ENCODE data around the gene MRPL58.

MRPL58 gene

DNA sequence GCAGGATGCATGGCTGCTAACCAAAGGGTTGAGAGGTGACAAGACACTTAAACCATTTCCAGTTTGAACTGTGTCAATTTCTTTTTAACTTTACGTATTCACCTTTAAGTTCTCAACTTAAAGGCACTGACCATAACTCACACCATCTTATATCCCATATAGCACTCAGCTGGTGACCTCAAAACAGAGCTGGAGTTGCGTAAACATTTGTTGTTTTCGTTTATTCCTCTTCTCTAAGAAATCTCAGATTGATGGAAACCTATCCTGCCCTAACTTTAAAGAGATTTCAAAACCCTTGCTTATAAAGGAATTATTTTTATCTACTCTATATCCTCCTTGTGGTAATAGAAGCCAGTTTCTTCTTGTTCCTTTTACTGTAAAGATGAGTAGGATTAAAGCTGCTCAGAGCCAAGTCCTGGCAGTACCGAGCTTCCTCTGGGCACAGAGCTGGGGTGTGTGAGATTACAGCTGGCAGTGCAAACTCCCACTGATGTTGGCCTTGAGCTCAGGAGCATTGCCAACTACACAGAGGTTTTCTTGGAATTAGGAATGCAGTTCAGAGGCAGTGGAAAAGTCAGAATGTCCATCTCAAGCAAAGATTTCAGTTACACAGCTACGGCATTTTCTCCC lies 35.9 kb downstream of the MRPL58 start:
- no peak for DNase-seq (ENCODE audit: low spot score)

DNA sequence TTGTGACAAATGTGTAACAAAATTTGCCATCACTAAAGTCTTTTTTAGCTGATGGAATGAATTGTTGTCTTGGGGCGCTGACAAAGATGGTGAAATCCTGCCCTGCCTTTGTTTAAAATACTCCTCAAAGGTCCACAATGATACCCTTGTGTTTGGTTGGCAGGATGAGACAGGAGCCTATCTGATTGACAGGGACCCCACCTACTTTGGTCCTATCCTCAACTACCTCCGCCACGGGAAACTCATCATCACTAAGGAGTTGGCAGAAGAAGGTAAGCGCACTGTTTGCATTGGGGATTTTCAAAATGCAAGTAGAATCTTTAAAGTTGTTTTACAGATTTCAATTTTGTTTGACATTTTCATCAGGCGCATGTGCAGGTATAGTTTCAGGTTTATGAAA lies 36.6 kb downstream of the MRPL58 start:
- DNase-seq (ENCODE audit: low spot score): no peak

- DNase-seq (ENCODE audit: low spot score): no peak
Measured at GRCh38 chr17:75049706-75050105, 37.2 kb downstream of the MRPL58 start.

DNA sequence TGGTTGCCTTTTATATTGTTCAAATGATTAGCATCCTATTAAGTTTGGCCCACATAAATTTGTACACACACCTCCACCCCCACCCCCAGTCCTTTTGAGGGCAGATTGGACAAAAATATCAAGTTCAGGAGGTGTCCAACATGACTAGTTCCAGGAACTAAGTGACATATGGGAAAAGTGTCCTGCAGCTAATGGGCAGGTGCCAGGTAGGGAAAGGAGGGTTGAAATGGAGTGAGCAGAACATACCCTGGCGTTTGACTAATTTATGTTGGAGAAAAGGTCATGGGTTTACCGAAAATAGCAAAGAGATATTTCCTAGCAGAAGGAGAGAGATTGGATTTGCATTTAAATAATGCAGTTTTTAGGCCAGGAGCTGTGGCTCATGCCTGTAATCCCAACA lies 39.5 kb downstream of the MRPL58 start:
- DNase-seq (ENCODE audit: low spot score): no peak

GRCh38 chr17:75059369-75060345 lies 47.2 kb downstream of the MRPL58 start:
- peak; percentile 36 for DNase-seq (ENCODE audit: low spot score)

- no peak for DNase-seq (ENCODE audit: low spot score)
Measured at GRCh38 chr17:75060434-75061054, 48.1 kb downstream of the MRPL58 start.

GRCh38 chr17:75061055-75061438 lies 48.6 kb downstream of the MRPL58 start:
- DNase-seq (ENCODE audit: low spot score): no peak

DNA sequence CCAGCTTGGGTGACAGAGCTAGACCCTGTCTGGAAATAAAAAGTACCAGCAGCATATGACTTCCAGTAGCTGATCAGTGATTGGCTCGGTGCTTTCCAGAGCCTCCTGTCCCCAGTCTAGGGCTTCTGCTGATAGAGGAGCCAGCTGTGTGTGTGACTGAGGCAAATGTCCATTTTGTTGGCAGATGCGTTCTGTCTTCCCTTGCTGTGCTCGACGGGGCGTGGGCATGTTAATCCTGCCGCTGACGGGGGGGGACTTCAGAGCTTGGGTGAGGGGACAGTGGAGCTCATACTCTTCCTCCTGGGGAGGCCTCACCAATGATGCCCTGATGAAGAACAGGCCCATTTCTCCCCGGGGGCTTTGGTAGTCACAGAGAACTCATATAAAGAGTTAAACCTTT lies 49.1 kb downstream of the MRPL58 start:
- no peak for DNase-seq (ENCODE audit: low spot score)

DNA sequence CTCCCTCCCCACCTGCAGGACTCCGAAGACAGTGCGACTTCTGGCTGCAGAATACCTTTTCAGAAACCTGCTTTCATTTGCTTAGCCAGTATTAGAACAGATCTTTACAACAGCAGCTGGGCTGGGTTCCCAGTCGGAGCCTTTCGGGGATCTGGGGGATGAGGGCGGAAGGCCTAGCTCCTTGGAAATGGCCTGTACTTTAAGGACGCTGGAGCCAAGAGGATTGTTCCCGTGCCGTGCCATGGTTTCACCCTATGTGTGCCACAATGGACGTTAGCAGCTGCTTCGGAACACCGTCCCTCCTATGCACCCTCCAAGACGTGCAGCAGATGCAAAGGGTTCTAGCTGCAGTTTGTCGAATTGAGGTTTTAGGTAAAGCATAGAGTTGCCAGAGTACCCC lies 50.7 kb downstream of the MRPL58 start:
- DNase-seq (ENCODE audit: low spot score): no peak

- no peak for DNase-seq (ENCODE audit: low spot score)
Measured at GRCh38 chr17:75063626-75064025, 51.2 kb downstream of the MRPL58 start.

DNA sequence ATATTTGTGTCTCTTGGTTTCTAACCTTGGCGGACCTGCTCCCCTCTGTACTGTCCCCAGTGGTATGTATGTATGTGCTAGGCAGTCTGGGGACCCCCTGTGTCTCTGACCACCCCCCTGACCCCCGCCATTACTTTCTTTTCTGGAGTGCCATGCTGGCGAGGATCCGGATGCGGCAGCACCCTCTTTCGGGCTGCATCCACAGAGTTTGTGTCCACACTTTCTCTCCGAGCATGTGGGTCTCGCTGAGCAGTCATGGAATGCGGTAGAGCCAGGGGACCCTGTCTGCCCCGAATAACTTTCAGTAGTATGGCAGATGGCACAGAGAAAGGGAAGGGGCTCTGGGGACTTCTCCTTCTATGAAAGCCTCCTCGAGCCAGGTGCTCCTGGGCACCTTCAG lies 51.6 kb downstream of the MRPL58 start:
- no peak for DNase-seq (ENCODE audit: low spot score)

- no peak for DNase-seq (ENCODE audit: low spot score)
Measured at GRCh38 chr17:75064460-75064859, 52.0 kb downstream of the MRPL58 start.

DNA sequence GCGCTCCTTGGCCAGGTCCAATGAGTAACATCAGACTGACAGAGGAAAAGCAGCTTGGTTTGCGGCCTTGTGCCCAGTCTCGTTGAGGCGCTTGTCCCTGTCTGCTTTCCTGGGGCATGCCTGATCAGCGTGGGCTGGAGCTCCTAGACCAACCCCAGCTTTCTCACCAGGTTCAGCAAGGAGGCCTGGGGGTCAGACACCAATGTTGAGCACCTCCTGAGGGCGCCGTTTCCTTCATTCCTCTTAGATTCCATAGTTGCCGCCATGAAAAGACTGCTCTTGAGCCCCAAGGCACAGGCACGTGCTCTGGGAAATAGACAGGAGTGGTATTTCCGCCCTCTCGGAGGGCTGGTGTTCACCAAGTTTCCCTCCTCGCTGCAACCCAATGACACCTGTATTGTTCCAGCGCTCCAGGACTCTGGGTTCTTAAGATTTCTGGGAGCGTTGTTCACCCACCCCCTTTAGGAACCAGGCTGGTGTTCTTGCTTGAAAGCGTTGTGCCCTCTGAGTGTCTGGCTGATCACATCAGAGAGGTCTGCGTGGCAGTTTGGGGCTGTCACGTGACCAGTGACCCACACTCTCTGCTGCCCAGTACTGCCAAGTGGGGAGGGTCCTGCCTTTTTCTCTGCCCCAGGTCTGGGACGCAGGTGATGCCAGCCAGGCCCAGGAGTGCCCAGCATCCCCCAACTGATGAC lies 52.5 kb downstream of the MRPL58 start:
- no peak for DNase-seq (ENCODE audit: low spot score)

GRCh38 chr17:75065562-75066151 lies 53.2 kb downstream of the MRPL58 start:
- DNase-seq (ENCODE audit: low spot score): no peak

GRCh38 chr17:75067856-75068255 lies 55.4 kb downstream of the MRPL58 start:
- no peak for DNase-seq (ENCODE audit: low spot score)

GRCh38 chr17:75068750-75069149 lies 56.3 kb downstream of the MRPL58 start:
- no peak for DNase-seq (ENCODE audit: low spot score)

- DNase-seq (ENCODE audit: low spot score): peak; percentile 45
Measured at GRCh38 chr17:75069783-75070182, 57.3 kb downstream of the MRPL58 start.

Measured in RKO (cell line).